H9 (cell line): ENCODE data around the gene ELAC2. TPM values are rescaled to one million over a fixed set of nuclear protein-coding genes. Genes with fewer than 3 reads are reported as not detected.

Experiments used
- DNase-seq: peaks from one replicate; pipeline ENCODE4 v3.0.0-alpha.2; 2017
- H2AFZ ChIP-seq: one replicate; pipeline ENCODE4 v1.6.1; 2013; ENCODE audit warnings: mild to moderate bottlenecking, low read length, control low read depth, moderate library complexity
- H2AK5ac ChIP-seq: 2 replicates; pipeline ENCODE4 v1.6.1; 2013; ENCODE audit warnings: low read length, control low read depth, mixed read lengths; ENCODE audit not compliant: insufficient read length
- H2BK120ac ChIP-seq: one replicate; pipeline ENCODE4 v1.6.1; 2013; ENCODE audit warnings: low read depth, mild to moderate bottlenecking, low read length, control low read depth, inconsistent platforms; ENCODE audit not compliant: poor library complexity, severe bottlenecking
- H2BK12ac ChIP-seq: 2 replicates; pipeline ENCODE4 v1.6.1; 2013; ENCODE audit warnings: low read length, control low read depth, mixed read lengths, low read depth; ENCODE audit not compliant: insufficient read length
- H2BK15ac ChIP-seq: 2 replicates; pipeline ENCODE4 v1.6.1; 2013; ENCODE audit warnings: low read depth, low read length, control low read depth
- H2BK20ac ChIP-seq: one replicate; pipeline ENCODE4 v1.6.1; 2013; ENCODE audit warnings: low read depth, mild to moderate bottlenecking, low read length, control low read depth, inconsistent platforms; ENCODE audit not compliant: poor library complexity, severe bottlenecking
- H2BK5ac ChIP-seq: 2 replicates; pipeline ENCODE4 v1.6.1; 2013; ENCODE audit warnings: low read length, control low read depth, mixed read lengths; ENCODE audit not compliant: insufficient read length
- H3K14ac ChIP-seq: 2 replicates; pipeline ENCODE4 v1.6.1; 2013; ENCODE audit warnings: low read length, control low read depth; ENCODE audit not compliant: insufficient read depth
- H3K18ac ChIP-seq: 2 replicates; pipeline ENCODE4 v1.6.1; 2013; ENCODE audit warnings: low read depth, mild to moderate bottlenecking, mixed read lengths, low read length, control low read depth; ENCODE audit not compliant: insufficient read length
- H3K23ac ChIP-seq: 2 replicates; pipeline ENCODE4 v1.6.1; 2013; ENCODE audit warnings: low read length, control low read depth, mixed read lengths, low read depth; ENCODE audit not compliant: insufficient read length
- H3K23me2 ChIP-seq: 2 replicates; pipeline ENCODE4 v1.6.1; 2013; ENCODE audit warnings: low read depth, mild to moderate bottlenecking, mixed read lengths, low read length, control low read depth; ENCODE audit not compliant: insufficient read length, poor library complexity, severe bottlenecking
- H3K27ac ChIP-seq: 2 replicates; pipeline ENCODE4 v1.5.1; 2013; ENCODE audit warnings: low read length, control low read depth, mixed read lengths, low read depth; ENCODE audit not compliant: insufficient read length
- H3K27me3 ChIP-seq: 2 replicates; pipeline ENCODE4 v1.6.1; 2013; ENCODE audit warnings: low read length, control low read depth, inconsistent platforms; ENCODE audit not compliant: insufficient read depth
- H3K4ac ChIP-seq: 2 replicates; pipeline ENCODE4 v1.6.1; 2013; ENCODE audit warnings: low read depth, mild to moderate bottlenecking, control low read depth, inconsistent platforms, low read length, moderate library complexity
- H3K4me1 ChIP-seq: 2 replicates; pipeline ENCODE4 v1.6.1; 2013; ENCODE audit warnings: low read length, control low read depth, inconsistent platforms; ENCODE audit not compliant: insufficient read depth
- H3K4me2 ChIP-seq: 2 replicates; pipeline ENCODE4 v1.6.1; 2013; ENCODE audit warnings: low read length, control low read depth, mixed read lengths; ENCODE audit not compliant: insufficient read length, insufficient read depth
- H3K56ac ChIP-seq: 2 replicates; pipeline ENCODE4 v1.6.1; 2013; ENCODE audit warnings: low read depth, mild to moderate bottlenecking, mixed read lengths, low read length, control low read depth; ENCODE audit not compliant: insufficient read length
- H3K79me1 ChIP-seq: 2 replicates; pipeline ENCODE4 v1.6.1; 2013; ENCODE audit warnings: low read depth, mild to moderate bottlenecking, moderate library complexity, low read length, control low read depth, inconsistent platforms; ENCODE audit not compliant: insufficient read depth, poor library complexity, severe bottlenecking
- H3K79me2 ChIP-seq: 2 replicates; pipeline ENCODE4 v1.6.1; 2013; ENCODE audit warnings: low read length, control low read depth, inconsistent platforms; ENCODE audit not compliant: insufficient read depth
- H3K9ac ChIP-seq: 2 replicates; pipeline ENCODE4 v1.6.1; 2013; ENCODE audit warnings: low read length, control low read depth, mixed read lengths; ENCODE audit not compliant: insufficient read length; ENCODE audit errors: extremely low read depth
- H3K9me3 ChIP-seq: one replicate; pipeline ENCODE4 v1.6.1; 2013; ENCODE audit warnings: low read depth, low read length, inconsistent platforms; ENCODE audit not compliant: control insufficient read depth
- H3T11ph ChIP-seq: one replicate; pipeline ENCODE4 v1.6.1; 2013; ENCODE audit warnings: mild to moderate bottlenecking, low read length, control low read depth, inconsistent platforms
- H4K20me1 ChIP-seq: one replicate; pipeline ENCODE4 v1.6.1; 2013; ENCODE audit not compliant: control insufficient read depth, insufficient read length, insufficient read depth
- H4K5ac ChIP-seq: 2 replicates; pipeline ENCODE4 v1.6.1; 2013; ENCODE audit warnings: low read depth, mild to moderate bottlenecking, mixed read lengths, low read length, control low read depth; ENCODE audit not compliant: insufficient read length
- H4K8ac ChIP-seq: replicated peaks from 2 replicates; pipeline ENCODE4 v1.6.1; 2013; ENCODE audit warnings: low read length, control low read depth, mixed read lengths, low read depth; ENCODE audit not compliant: insufficient read length
- H4K91ac ChIP-seq: 2 replicates; pipeline ENCODE4 v1.6.1; 2013; ENCODE audit warnings: low read depth, mild to moderate bottlenecking, moderate library complexity, mixed read lengths, low read length, control low read depth; ENCODE audit not compliant: insufficient read length
- H3K27ac Mint-ChIP-seq, 3 experiments: 2 replicates in 2 of 3; 3 replicates in 1 of 3; pipeline ENCODE4 v1.8.0; 2020 to 2021; ENCODE audit warnings: mixed read lengths in 3 of 3, mild to moderate bottlenecking in 1 of 3, moderate library complexity in 1 of 3
- H3K27me3 Mint-ChIP-seq: 2 replicates; pipeline ENCODE4 v1.8.0; 2021; ENCODE audit warnings: low read depth, mild to moderate bottlenecking, moderate library complexity, mixed read lengths
- H3K36me3 Mint-ChIP-seq, 3 experiments: 2 replicates in 2 of 3; 3 replicates in 1 of 3; pipeline ENCODE4 v1.8.0; 2020 to 2021; ENCODE audit warnings: low read depth in 3 of 3, mixed read lengths in 3 of 3; ENCODE audit not compliant: insufficient read depth in 1 of 3
- H3K4me1 Mint-ChIP-seq, 2 experiments: 2 replicates each; pipeline ENCODE4 v1.8.0; 2020; ENCODE audit warnings: mixed read lengths in 2 of 2
- H3K4me3 Mint-ChIP-seq, 2 experiments: 2 replicates in 1 of 2; 3 replicates in 1 of 2; pipeline ENCODE4 v1.8.0; 2020 to 2021; ENCODE audit warnings: mild to moderate bottlenecking in 2 of 2, mixed read lengths in 2 of 2, moderate library complexity in 1 of 2
- H3K9me3 Mint-ChIP-seq, 2 experiments: 2 replicates in 1 of 2; 3 replicates in 1 of 2; pipeline ENCODE4 v1.8.0; 2020; ENCODE audit warnings: mild to moderate bottlenecking in 2 of 2, mixed read lengths in 2 of 2, moderate library complexity in 1 of 2
- WGBS: extraction: QIAGEN DNeasy Blood & Tissue Kit; methylation state at CpG from one replicate; pipeline ENCODE4 v1.1.7; 2013; ENCODE audit warnings: missing lambda C conversion rate, low lambda C conversion rate, mixed read lengths; ENCODE audit not compliant: insufficient read length; ENCODE audit errors: extremely low coverage; 5-methylcytosine and 5-hydroxymethylcytosine counted together
- total RNA-seq: library from RNA; stranded (reverse); gene quantifications from 2 replicates; pipeline ENCODE4 v1.2.1, GENCODE V29; 2021
- TF ChIP-seq, protein P1 (sequence below): fragments of 200-600 bp; sonication (generic); conservative IDR thresholded peaks from 3 replicates; pipeline ENCODE4 v1.8.0; 2021; ENCODE audit warnings: antibody characterized with exemption, mild to moderate bottlenecking

Gene ELAC2
- total RNA-seq, 1 experiment from 2014 or later: 90.7 TPM

DNA sequence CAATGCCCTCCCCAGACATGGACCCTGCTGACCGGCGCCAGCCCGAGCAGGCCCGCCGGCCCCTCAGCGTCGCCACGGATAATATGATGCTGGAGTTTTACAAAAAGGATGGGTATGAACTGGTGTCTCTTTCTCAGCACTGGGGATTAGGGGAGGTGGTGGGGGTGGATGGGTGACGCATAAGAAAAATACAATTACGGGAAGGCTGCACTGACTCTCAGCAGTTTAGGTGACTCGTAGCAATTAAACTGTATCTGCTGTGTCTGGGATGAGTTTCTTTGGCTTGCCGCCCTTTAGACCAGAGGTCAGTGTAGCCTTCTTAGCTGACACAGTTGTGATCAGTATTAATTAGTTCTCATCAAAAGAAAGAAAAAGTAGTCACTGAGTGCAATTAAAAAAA, 59.0 kb downstream of the ELAC2 start:
- no peaks in the 10 kb centered on the region for H3K79me2 ChIP-seq
- no peaks in the 10 kb centered on the region for H4K20me1 ChIP-seq
- peaks cover 33 to 54% (median 50%) of the 10 kb centered on the region in 3 experiments for H3K36me3 Mint-ChIP-seq
- H3K14ac ChIP-seq: no peak overlapping the region
- H3K4me2 ChIP-seq: no peak overlapping the region
- no peak overlapping the region for H3K18ac ChIP-seq
- no peaks in the 10 kb centered on the region for H3K79me1 ChIP-seq
- no peaks in the 10 kb centered on the region for H3K9me3 ChIP-seq
- H2AFZ ChIP-seq: no peak overlapping the region
- H2BK15ac ChIP-seq: no peak overlapping the region
- no CpG with 5 or more reads among the region's 12 CpGs for WGBS
- no peak overlapping the region for H4K5ac ChIP-seq
- H2BK12ac ChIP-seq: no peak overlapping the region
- H3K27ac Mint-ChIP-seq: no peak overlapping the region
- H3K9me3 Mint-ChIP-seq: no peaks in the 10 kb centered on the region; a peak in 1 of 5 replicates
- no peak overlapping the region for H2AK5ac ChIP-seq
- no peak overlapping the region for H3K23ac ChIP-seq
- no peak overlapping the region for H2BK5ac ChIP-seq
- TF ChIP-seq, protein P1, sequence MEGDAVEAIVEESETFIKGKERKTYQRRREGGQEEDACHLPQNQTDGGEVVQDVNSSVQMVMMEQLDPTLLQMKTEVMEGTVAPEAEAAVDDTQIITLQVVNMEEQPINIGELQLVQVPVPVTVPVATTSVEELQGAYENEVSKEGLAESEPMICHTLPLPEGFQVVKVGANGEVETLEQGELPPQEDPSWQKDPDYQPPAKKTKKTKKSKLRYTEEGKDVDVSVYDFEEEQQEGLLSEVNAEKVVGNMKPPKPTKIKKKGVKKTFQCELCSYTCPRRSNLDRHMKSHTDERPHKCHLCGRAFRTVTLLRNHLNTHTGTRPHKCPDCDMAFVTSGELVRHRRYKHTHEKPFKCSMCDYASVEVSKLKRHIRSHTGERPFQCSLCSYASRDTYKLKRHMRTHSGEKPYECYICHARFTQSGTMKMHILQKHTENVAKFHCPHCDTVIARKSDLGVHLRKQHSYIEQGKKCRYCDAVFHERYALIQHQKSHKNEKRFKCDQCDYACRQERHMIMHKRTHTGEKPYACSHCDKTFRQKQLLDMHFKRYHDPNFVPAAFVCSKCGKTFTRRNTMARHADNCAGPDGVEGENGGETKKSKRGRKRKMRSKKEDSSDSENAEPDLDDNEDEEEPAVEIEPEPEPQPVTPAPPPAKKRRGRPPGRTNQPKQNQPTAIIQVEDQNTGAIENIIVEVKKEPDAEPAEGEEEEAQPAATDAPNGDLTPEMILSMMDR: no peak
- H4K8ac ChIP-seq: no peak overlapping the region
- no peaks in the 10 kb centered on the region for H3K4me1 Mint-ChIP-seq
- H3K56ac ChIP-seq: no peak overlapping the region
- H3K4me3 Mint-ChIP-seq: no peak overlapping the region
- no peaks in the 10 kb centered on the region for H3K27me3 ChIP-seq
- H3T11ph ChIP-seq: no peak overlapping the region
- no peaks in the 10 kb centered on the region for H3K23me2 ChIP-seq
- no peak overlapping the region for H2BK120ac ChIP-seq
- H3K27me3 Mint-ChIP-seq: no peaks in the 10 kb centered on the region
- no peak overlapping the region for H4K91ac ChIP-seq
- no peak overlapping the region for H2BK20ac ChIP-seq
- H3K4me1 ChIP-seq: no peaks in the 10 kb centered on the region
- DNase-seq: no peak
- no peak overlapping the region for H3K27ac ChIP-seq
- no peak overlapping the region for H3K9ac ChIP-seq
- H3K4ac ChIP-seq: no peak overlapping the region
